Chondrocyte (in vitro differentiated cells): ENCODE measurements around the gene HCFC1. TPM values are rescaled to one million over a fixed set of nuclear protein-coding genes. Genes with fewer than 3 reads are reported as not detected.
"Not testable (repeated sequence)": the region's sequence is repeated elsewhere in the genome, so short reads cannot be mapped to it uniquely, and the experiment has no call there.

Source experiments
- DNase-seq: peaks from one replicate; pipeline ENCODE4 v3.0.0; 2021; ENCODE audit warnings: mixed read lengths, low spot score
- H3K27ac Mint-ChIP-seq: one replicate; pipeline ENCODE4 v1.8.0; 2021; ENCODE audit warnings: mild to moderate bottlenecking, moderate library complexity, mixed read lengths; ENCODE audit not compliant: unreplicated experiment
- H3K27me3 Mint-ChIP-seq: 2 replicates; pipeline ENCODE4 v1.8.0; 2021; ENCODE audit warnings: low read depth, mixed read lengths
- H3K36me3 Mint-ChIP-seq: 2 replicates; pipeline ENCODE4 v1.8.0; 2021; ENCODE audit warnings: low read depth, mixed read lengths
- H3K4me1 Mint-ChIP-seq: 2 replicates; pipeline ENCODE4 v1.8.0; 2021; ENCODE audit warnings: low read depth, mild to moderate bottlenecking, mixed read lengths
- H3K4me3 Mint-ChIP-seq: one replicate; pipeline ENCODE4 v1.8.0; 2021; ENCODE audit warnings: mild to moderate bottlenecking, moderate library complexity, mixed read lengths; ENCODE audit not compliant: unreplicated experiment
- H3K9me3 Mint-ChIP-seq: 2 replicates; pipeline ENCODE4 v1.8.0; 2021; ENCODE audit warnings: low read depth, mixed read lengths
- total RNA-seq: library from RNA; stranded (reverse); gene quantifications from 3 replicates; pipeline ENCODE4 v1.2.1, GENCODE V29; 2021
- TF ChIP-seq, protein P1 (sequence below): fragments of 200-600 bp; sonication (generic); IDR thresholded peaks from 2 replicates; pipeline ENCODE4 v1.5.0; 2021; ENCODE audit warnings: antibody characterized with exemption, mild to moderate bottlenecking, moderate library complexity

The HCFC1 gene
- total RNA-seq, 1 donor from 2014 or later: 67.2 TPM

DNA sequence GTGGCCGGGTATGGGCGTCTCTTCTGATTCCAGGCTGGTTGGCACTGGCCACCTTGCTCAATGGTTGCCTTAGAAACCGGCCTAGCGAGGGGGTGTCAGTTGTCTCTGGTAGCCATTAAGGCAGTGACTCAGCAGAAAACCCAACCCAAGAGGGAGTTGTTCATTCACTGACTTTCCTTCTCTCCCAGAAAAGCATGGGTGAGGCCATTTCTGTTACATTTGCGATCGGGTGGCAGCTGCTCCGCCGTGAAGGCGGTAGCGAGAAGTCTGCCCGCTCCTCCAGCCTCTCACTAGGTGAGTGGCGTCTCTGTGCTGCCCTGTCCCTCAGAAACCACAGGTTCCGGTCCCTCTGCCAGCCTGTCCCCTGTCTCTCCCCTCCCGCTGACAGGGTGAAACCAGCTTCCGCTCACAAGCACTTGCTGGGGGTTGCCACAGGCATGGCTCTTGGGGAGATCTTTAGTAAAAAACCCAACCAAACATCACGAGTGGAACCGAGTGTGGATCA lies 30.6 kb upstream of the HCFC1 start:
- peaks cover 11% of the 10 kb centered on the region for H3K4me1 Mint-ChIP-seq
- DNase-seq: no peak
- no peaks in the 10 kb centered on the region for H3K36me3 Mint-ChIP-seq
- H3K4me3 Mint-ChIP-seq: no peak overlapping the region
- H3K9me3 Mint-ChIP-seq: no peaks in the 10 kb centered on the region
- TF ChIP-seq, protein P1, sequence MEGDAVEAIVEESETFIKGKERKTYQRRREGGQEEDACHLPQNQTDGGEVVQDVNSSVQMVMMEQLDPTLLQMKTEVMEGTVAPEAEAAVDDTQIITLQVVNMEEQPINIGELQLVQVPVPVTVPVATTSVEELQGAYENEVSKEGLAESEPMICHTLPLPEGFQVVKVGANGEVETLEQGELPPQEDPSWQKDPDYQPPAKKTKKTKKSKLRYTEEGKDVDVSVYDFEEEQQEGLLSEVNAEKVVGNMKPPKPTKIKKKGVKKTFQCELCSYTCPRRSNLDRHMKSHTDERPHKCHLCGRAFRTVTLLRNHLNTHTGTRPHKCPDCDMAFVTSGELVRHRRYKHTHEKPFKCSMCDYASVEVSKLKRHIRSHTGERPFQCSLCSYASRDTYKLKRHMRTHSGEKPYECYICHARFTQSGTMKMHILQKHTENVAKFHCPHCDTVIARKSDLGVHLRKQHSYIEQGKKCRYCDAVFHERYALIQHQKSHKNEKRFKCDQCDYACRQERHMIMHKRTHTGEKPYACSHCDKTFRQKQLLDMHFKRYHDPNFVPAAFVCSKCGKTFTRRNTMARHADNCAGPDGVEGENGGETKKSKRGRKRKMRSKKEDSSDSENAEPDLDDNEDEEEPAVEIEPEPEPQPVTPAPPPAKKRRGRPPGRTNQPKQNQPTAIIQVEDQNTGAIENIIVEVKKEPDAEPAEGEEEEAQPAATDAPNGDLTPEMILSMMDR: no peak
- no peaks in the 10 kb centered on the region for H3K27me3 Mint-ChIP-seq
- H3K27ac Mint-ChIP-seq: peak overlapping the region; percentile 52

DNA sequence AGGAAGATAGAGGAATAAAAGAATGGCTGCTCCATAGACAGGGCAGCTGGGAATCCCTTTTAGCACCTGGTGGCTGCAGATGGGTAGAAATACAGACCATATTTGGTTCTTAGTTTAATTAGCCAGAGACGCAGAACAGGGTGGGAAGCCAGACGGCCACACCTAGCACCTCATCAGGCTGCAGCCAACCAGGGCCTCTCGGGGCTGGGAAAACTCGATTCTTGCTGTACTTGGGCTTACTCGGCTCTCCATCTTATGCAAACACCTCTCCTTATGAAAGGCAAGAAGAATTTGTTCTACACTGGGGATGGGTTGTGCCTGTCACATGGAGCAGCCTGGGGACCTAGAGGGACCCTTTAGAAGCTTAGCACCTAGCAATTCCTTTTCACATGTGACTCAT lies 28.4 kb upstream of the HCFC1 start:
- no peak for DNase-seq
- H3K27me3 Mint-ChIP-seq: no peaks in the 10 kb centered on the region
- H3K4me1 Mint-ChIP-seq: peaks cover 11% of the 10 kb centered on the region
- no peak overlapping the region for H3K27ac Mint-ChIP-seq
- no peak overlapping the region for H3K4me3 Mint-ChIP-seq
- H3K36me3 Mint-ChIP-seq: no peaks in the 10 kb centered on the region
- H3K9me3 Mint-ChIP-seq: no peaks in the 10 kb centered on the region
- TF ChIP-seq, protein P1: no peak

DNA sequence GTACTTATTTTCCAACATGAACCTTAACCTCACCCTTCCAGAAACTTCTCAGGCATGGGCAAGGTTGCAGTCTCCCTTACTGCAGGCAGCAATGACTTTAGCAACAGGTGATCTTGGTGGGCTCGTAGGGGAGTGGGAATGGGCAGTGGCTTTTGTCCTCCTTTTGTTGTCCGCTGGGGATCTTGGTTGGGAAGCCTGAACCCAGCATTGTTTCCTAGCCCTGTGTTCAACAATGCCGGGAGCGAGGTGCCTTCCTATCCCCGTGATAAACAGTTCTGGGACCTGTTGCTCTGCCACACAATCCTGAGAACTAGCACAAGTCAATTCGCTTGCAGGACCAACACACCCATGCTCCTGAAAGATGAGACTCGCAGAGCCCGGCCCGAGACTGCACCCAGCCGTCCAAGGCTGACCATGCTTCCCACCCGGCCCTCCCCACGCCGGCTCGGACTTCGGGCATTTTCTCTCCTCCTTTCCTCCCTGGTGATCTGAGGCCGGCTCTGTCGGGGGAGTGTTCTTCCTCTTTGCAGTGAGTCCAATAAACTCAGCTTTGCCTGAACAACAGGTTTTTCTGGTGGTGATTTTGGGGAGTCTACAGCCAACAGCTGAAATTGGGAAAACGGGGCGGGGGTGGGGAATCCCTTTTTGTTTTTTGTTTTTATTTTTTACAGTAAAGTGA lies 27.9 kb upstream of the HCFC1 start:
- no peak overlapping the region for H3K27ac Mint-ChIP-seq
- DNase-seq: no peak
- no peak overlapping the region for H3K4me3 Mint-ChIP-seq
- H3K9me3 Mint-ChIP-seq: no peaks in the 10 kb centered on the region
- TF ChIP-seq, protein P1: no peak
- no peaks in the 10 kb centered on the region for H3K27me3 Mint-ChIP-seq
- H3K4me1 Mint-ChIP-seq: peaks cover 11% of the 10 kb centered on the region
- no peaks in the 10 kb centered on the region for H3K36me3 Mint-ChIP-seq

DNA sequence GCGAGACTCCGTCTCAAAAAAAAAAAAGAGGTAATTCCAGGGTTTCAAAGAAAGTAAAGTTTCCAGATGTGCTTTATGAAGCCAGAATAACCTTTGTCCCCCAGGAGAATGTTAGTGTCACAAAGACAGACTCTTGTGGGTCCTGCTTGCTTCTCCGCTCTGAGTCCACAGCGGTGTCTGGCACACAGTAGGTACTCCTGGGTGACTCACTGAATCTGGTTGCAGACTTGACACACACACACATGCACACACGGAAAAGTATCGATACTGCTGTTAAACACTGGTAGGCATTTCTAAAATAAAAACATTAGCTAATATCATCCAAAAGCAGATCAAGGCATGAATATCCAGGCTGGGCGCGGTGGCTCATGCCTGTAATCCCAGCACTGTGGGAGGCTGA lies 23.9 kb upstream of the HCFC1 start:
- Mint-ChIP-seq H3K27ac (no peak overlapping the region), H3K36me3 (no peaks in the 10 kb centered on the region), H3K9me3 (no peaks in the 10 kb centered on the region), H3K4me3 (no peak overlapping the region), H3K4me1 (no peaks in the 10 kb centered on the region), H3K27me3 (no peaks in the 10 kb centered on the region)
- no peak for DNase-seq
- TF ChIP-seq, protein P1: no peak

DNA sequence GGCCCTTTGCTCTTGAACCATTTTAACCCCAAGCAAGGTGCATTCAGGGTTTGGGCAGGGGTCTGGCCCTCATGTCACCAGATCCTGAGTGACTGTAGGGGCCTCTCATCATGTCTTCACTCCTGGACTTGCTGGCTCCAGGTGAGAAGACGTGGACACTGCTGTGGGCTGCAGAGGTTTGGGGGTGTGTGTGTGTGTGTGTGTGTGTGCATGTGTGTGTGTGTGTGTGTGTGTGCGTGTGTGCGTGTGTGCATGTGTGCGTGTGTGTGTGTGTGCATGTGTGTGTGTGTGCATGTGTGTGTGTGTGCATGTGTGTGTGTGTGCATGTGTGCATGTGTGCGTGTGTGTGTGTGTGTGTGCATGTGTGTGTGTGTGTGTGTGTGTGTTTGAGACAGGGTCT lies 22.8 kb upstream of the HCFC1 start:
- H3K9me3 Mint-ChIP-seq, H3K4me1 Mint-ChIP-seq, H3K27ac Mint-ChIP-seq, DNase-seq, H3K27me3 Mint-ChIP-seq, H3K36me3 Mint-ChIP-seq, H3K4me3 Mint-ChIP-seq: not testable (repeated sequence)

DNA sequence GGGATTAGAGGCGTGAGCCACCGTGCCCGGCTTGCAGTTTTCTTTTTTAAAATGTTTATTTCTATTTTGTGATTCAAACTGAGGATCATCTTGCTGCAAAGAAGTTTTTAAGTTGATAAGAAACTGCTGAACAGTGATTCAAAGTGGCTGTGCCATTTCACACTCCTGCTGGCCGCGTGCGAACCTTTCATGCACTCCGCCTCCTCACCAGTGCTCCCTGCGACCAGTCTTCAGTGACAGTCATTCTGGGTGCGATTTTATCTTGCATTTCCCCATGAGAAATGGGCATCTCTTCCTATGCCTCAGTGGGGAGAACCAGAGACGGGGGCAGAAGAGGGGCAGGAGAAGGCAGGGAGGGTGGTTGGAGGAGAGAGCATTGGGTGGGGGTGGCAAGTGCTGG lies 22.4 kb upstream of the HCFC1 start:
- no peaks in the 10 kb centered on the region for H3K27me3 Mint-ChIP-seq
- TF ChIP-seq, protein P1: no peak
- no peaks in the 10 kb centered on the region for H3K4me1 Mint-ChIP-seq
- H3K4me3 Mint-ChIP-seq: no peak overlapping the region
- no peak for DNase-seq
- no peaks in the 10 kb centered on the region for H3K36me3 Mint-ChIP-seq
- H3K9me3 Mint-ChIP-seq: no peaks in the 10 kb centered on the region
- H3K27ac Mint-ChIP-seq: no peak overlapping the region
